Hepatocyte (in vitro differentiated cells): Measurements from ENCODE around the gene KSR2. TPM values are rescaled to one million over a fixed set of nuclear protein-coding genes. Genes with fewer than 3 reads are reported as not detected.
A peak's percentile ranks its signal among the peaks of the same experiment; 100 is the strongest.

Source experiments
- DNase-seq: peaks from one replicate; pipeline ENCODE4 v3.0.0-alpha.2; 2016; ENCODE audit warnings: low spot score
- H2AFZ ChIP-seq: fragments of 200-600 bp; sonication (generic); 2 replicates; pipeline ENCODE4 v1.6.0; 2016; ENCODE audit warnings: antibody characterized with exemption, mild to moderate bottlenecking
- H3K27ac ChIP-seq: fragments of 200-600 bp; sonication (generic); 2 replicates; pipeline ENCODE4 v1.5.1; 2016; ENCODE audit warnings: mild to moderate bottlenecking
- H3K27me3 ChIP-seq: fragments of 200-600 bp; sonication (generic); 2 replicates; pipeline ENCODE4 v1.6.1; 2016
- H3K36me3 ChIP-seq: fragments of 200-600 bp; sonication (generic); replicated peaks from 2 replicates; pipeline ENCODE4 v1.5.1; 2016; ENCODE audit warnings: low read depth; ENCODE audit not compliant: insufficient read depth
- H3K4me1 ChIP-seq: fragments of 200-600 bp; sonication (generic); 2 replicates; pipeline ENCODE4 v1.5.1; 2016; ENCODE audit warnings: mild to moderate bottlenecking, moderate library complexity; ENCODE audit not compliant: insufficient read depth
- H3K4me2 ChIP-seq: fragments of 200-600 bp; sonication (generic); 2 replicates; pipeline ENCODE4 v1.6.0; 2016
- H3K4me3 ChIP-seq: fragments of 200-600 bp; sonication (generic); 2 replicates; pipeline ENCODE4 v1.5.1; 2016; ENCODE audit warnings: mild to moderate bottlenecking
- H3K79me2 ChIP-seq: fragments of 200-600 bp; sonication (generic); 2 replicates; pipeline ENCODE4 v1.6.0; 2017; ENCODE audit warnings: mild to moderate bottlenecking
- H3K9me2 ChIP-seq: fragments of 200-600 bp; sonication (generic); replicated peaks from 2 replicates; pipeline ENCODE4 v1.6.0; 2017; ENCODE audit warnings: mild to moderate bottlenecking; ENCODE audit not compliant: insufficient read depth
- H3K9me3 ChIP-seq: fragments of 200-600 bp; sonication (generic); 2 replicates; pipeline ENCODE4 v1.5.1; 2016; ENCODE audit warnings: low read depth, mild to moderate bottlenecking
- H4K20me1 ChIP-seq: fragments of 200-600 bp; sonication (generic); 2 replicates; pipeline ENCODE4 v1.6.0; 2016; ENCODE audit warnings: mild to moderate bottlenecking; ENCODE audit not compliant: insufficient read depth, poor library complexity, severe bottlenecking
- CTCF ChIP-seq: fragments of 200-600 bp; sonication (generic); IDR thresholded peaks from 2 replicates; pipeline ENCODE4 v1.5.1; 2016; ENCODE audit warnings: antibody characterized with exemption, mild to moderate bottlenecking; ENCODE audit not compliant: poor library complexity
- EZH2 ChIP-seq: fragments of 200-600 bp; sonication (generic); IDR thresholded peaks from 2 replicates; pipeline ENCODE4 v1.6.1; 2016; ENCODE audit warnings: antibody characterized with exemption, mild to moderate bottlenecking, borderline replicate concordance
- EZH2phosphoT487 ChIP-seq: fragments of 200-600 bp; sonication (generic); IDR thresholded peaks from one replicate; pipeline ENCODE4 v1.6.1; 2018; ENCODE audit warnings: antibody characterized with exemption, mild to moderate bottlenecking, low read depth, moderate library complexity; ENCODE audit not compliant: unreplicated experiment, severe bottlenecking
- WGBS: methylation state at CpG from one replicate; pipeline ENCODE4 v1.1.6; 2016; ENCODE audit warnings: low lambda C conversion rate; ENCODE audit errors: missing lambda C conversion rate; 5-methylcytosine and 5-hydroxymethylcytosine counted together
- polyA plus RNA-seq: library from polyadenylated mRNA; unstranded; fragments of >200 nt; fragmentation: Nextera tagmentation; extraction: Ambion mirVana; gene quantifications from 2 replicates; pipeline ENCODE4 v1.2.1, GENCODE V29; 2016
- total RNA-seq: library from RNA; depleted of rRNA; stranded (reverse); fragments of >200 nt; gene quantifications from 2 replicates; pipeline ENCODE4 v1.2.3, GENCODE V29; 2014

KSR2 gene
- total and polyA plus RNA-seq, 2 experiments from 2014 or later: 0.37 to 0.46 TPM

GRCh38 chr12:117970334-117970733 is 1.5 kb upstream of the KSR2 start:
- Histone ChIP-seq H3K9me3 (no peaks in the 10 kb centered on the region), H3K27me3 (peaks cover 25% of the 10 kb centered on the region), H3K4me2 (no peak overlapping the region), H3K9me2 (no peaks in the 10 kb centered on the region), H4K20me1 (no peaks in the 10 kb centered on the region), H3K79me2 (no peaks in the 10 kb centered on the region), H2AFZ (no peak overlapping the region), H3K27ac (no peak overlapping the region), H3K36me3 (no peaks in the 10 kb centered on the region), H3K4me1 (peaks cover 5% of the 10 kb centered on the region), H3K4me3 (no peak overlapping the region)
- TF ChIP-seq CTCF (no peak), EZH2phosphoT487 (no peak), EZH2 (no peak)
- DNase-seq: no peak
- WGBS: 96% methylated on average over 4 of the region's 4 CpGs

GRCh38 chr12:117968151-117968789 is 520 bp downstream of the KSR2 start:
- H3K4me2 ChIP-seq: peak overlapping the region; percentile 91

GRCh38 chr12:117967512-117967911 is 1.3 kb downstream of the KSR2 start:
- Histone ChIP-seq H3K9me2 (no peaks in the 10 kb centered on the region), H3K36me3 (no peaks in the 10 kb centered on the region), H2AFZ (no peak overlapping the region), H3K4me2 (no peak overlapping the region), H3K4me1 (peaks cover 5% of the 10 kb centered on the region), H4K20me1 (no peaks in the 10 kb centered on the region), H3K4me3 (no peak overlapping the region), H3K27ac (no peak overlapping the region), H3K27me3 (peaks cover 25% of the 10 kb centered on the region), H3K79me2 (no peaks in the 10 kb centered on the region), H3K9me3 (no peaks in the 10 kb centered on the region)
- 17% methylated on average over 12 of the region's 12 CpGs for WGBS
- no peak for TF ChIP-seq EZH2phosphoT487
- TF ChIP-seq CTCF: no peak
- TF ChIP-seq EZH2: no peak
- no peak for DNase-seq

More at GRCh38 chr12:117968151-117968789, 520 bp downstream of the KSR2 start:
- Histone ChIP-seq H3K27me3 (peaks cover 25% of the 10 kb centered on the region), H3K36me3 (no peaks in the 10 kb centered on the region), H3K4me1 (peaks cover 5% of the 10 kb centered on the region), H3K4me3 (peak overlapping the region; percentile 44), H3K9me3 (no peaks in the 10 kb centered on the region), H3K9me2 (no peaks in the 10 kb centered on the region), H4K20me1 (no peaks in the 10 kb centered on the region), H3K79me2 (no peaks in the 10 kb centered on the region), H3K27ac (peak overlapping the region; percentile 80), H2AFZ (peak overlapping the region; percentile 84)
- DNase-seq: no peak
- 8% methylated on average over 8 of the region's 10 CpGs for WGBS
- TF ChIP-seq EZH2phosphoT487: no peak
- TF ChIP-seq CTCF: no peak
- no peak for TF ChIP-seq EZH2
